Retinal pigment epithelial cell (primary cell): ENCODE measurements around the gene PRPS1L1.

Experiments used
- DNase-seq: peaks from one replicate; pipeline ENCODE4 v3.0.0-alpha.2; 2010; ENCODE audit warnings: low read depth
- H3K4me3 ChIP-seq: 2 replicates; pipeline ENCODE4 v1.5.1; 2011; ENCODE audit warnings: mild to moderate bottlenecking, low read length, control low read depth, moderate library complexity
- CTCF ChIP-seq: conservative IDR thresholded peaks from 2 replicates; pipeline ENCODE4 v1.5.1; 2011; ENCODE audit warnings: low read depth, low read length, control low read depth, inconsistent platforms

Gene PRPS1L1

GRCh38 chr7:18016547-18017444 is 10.8 kb downstream of the PRPS1L1 start:
- no peak overlapping the region for H3K4me3 ChIP-seq
- no peak for TF ChIP-seq CTCF
- DNase-seq = no peak

GRCh38 chr7:18013936-18014335 is 13.7 kb downstream of the PRPS1L1 start:
- TF ChIP-seq CTCF = no peak
- DNase-seq = peak; percentile 5
- no peak overlapping the region for H3K4me3 ChIP-seq

GRCh38 chr7:18004372-18004771 is 23.3 kb downstream of the PRPS1L1 start:
- H3K4me3 ChIP-seq = no peak overlapping the region
- peak; percentile 4 for TF ChIP-seq CTCF
- DNase-seq = peak; percentile 23

- no peak overlapping the region for H3K4me3 ChIP-seq
- no peak for TF ChIP-seq CTCF
- no peak for DNase-seq
Observed at GRCh38 chr7:18003286-18003994, 24.2 kb downstream of the PRPS1L1 start.

GRCh38 chr7:17998692-17999091 is 29.0 kb downstream of the PRPS1L1 start:
- TF ChIP-seq CTCF = no peak

GRCh38 chr7:17996442-17997223 is 31.0 kb downstream of the PRPS1L1 start:
- no peak for TF ChIP-seq CTCF
- H3K4me3 ChIP-seq = no peak overlapping the region
- DNase-seq = no peak

More at GRCh38 chr7:17998692-17999091, 29.0 kb downstream of the PRPS1L1 start:
- H3K4me3 ChIP-seq = no peak overlapping the region
- no peak for DNase-seq
